Measurements from ENCODE around the gene NXPE1. TPM values are rescaled to one million over a fixed set of nuclear protein-coding genes. Genes with fewer than 3 reads are reported as not detected.

NXPE1 gene
- total RNA-seq, 2 experiments from 2014 or later: not detected

- Mint-ChIP-seq H3K27ac (no peak overlapping the region), H3K27me3 (no peaks in the 10 kb centered on the region), H3K36me3 (ENCODE audit: low read depth) (no peaks in the 10 kb centered on the region), H3K4me1 (no peaks in the 10 kb centered on the region), H3K9me3 (ENCODE audit: low read depth) (no peaks in the 10 kb centered on the region), H3K4me3 (no peak overlapping the region)
- intact Hi-C loops (cut with DNase I, micrococcal nuclease): no loop called here
- no peak for ATAC-seq
- POLR2A ChIA-PET: no interaction called here
- DNase-seq: no peak
- CTCF ChIA-PET: no interaction called here
Measured at GRCh38 chr11:114553642-114554041, 6.0 kb downstream of the NXPE1 start.

- Mint-ChIP-seq H3K27ac (no peak overlapping the region), H3K4me3 (no peak overlapping the region), H3K9me3 (ENCODE audit: low read depth) (no peaks in the 10 kb centered on the region), H3K36me3 (ENCODE audit: low read depth) (no peaks in the 10 kb centered on the region), H3K4me1 (no peaks in the 10 kb centered on the region), H3K27me3 (peaks cover 2% of the 10 kb centered on the region)
- no peak for ATAC-seq
- intact Hi-C loops (cut with DNase I, micrococcal nuclease): no loop called here
- CTCF ChIA-PET: no interaction called here
- POLR2A ChIA-PET: interaction anchor here (0.8 kb wide), 1 partner anchor 382 kb away, joined by 4 read pairs; no protein-coding TSS in a partner anchor
- DNase-seq: no peak
Measured at GRCh38 chr11:114551060-114551459, 8.6 kb downstream of the NXPE1 start.

GRCh38 chr11:114525682-114526081, 34.0 kb downstream of the NXPE1 start:
- Mint-ChIP-seq H3K27me3 (no peaks in the 10 kb centered on the region), H3K9me3 (ENCODE audit: low read depth) (peaks cover 9% of the 10 kb centered on the region), H3K27ac (no peak overlapping the region), H3K36me3 (ENCODE audit: low read depth) (no peaks in the 10 kb centered on the region), H3K4me3 (no peak overlapping the region), H3K4me1 (no peaks in the 10 kb centered on the region)
- ATAC-seq (no peak), DNase-seq (no peak)
- intact Hi-C loops (cut with DNase I, micrococcal nuclease): no loop called here
- ChIA-PET POLR2A (no interaction called here), CTCF (no interaction called here)

- intact Hi-C loops (cut with DNase I, micrococcal nuclease): no loop called here
- Mint-ChIP-seq H3K36me3 (ENCODE audit: low read depth) (no peaks in the 10 kb centered on the region), H3K27me3 (no peaks in the 10 kb centered on the region), H3K4me3 (no peak overlapping the region), H3K4me1 (no peaks in the 10 kb centered on the region), H3K27ac (no peak overlapping the region), H3K9me3 (ENCODE audit: low read depth) (peaks cover 9% of the 10 kb centered on the region)
- ATAC-seq (no peak), DNase-seq (no peak)
- ChIA-PET POLR2A (no interaction called here), CTCF (no interaction called here)
Measured at GRCh38 chr11:114524122-114524521, 35.6 kb downstream of the NXPE1 start.

GRCh38 chr11:114522818-114523217, 36.9 kb downstream of the NXPE1 start:
- intact Hi-C loops (cut with DNase I, micrococcal nuclease): no loop called here
- Mint-ChIP-seq H3K36me3 (ENCODE audit: low read depth) (no peaks in the 10 kb centered on the region), H3K4me3 (no peak overlapping the region), H3K27me3 (no peaks in the 10 kb centered on the region), H3K27ac (no peak overlapping the region), H3K4me1 (no peaks in the 10 kb centered on the region), H3K9me3 (ENCODE audit: low read depth) (peaks cover 9% of the 10 kb centered on the region)
- ChIA-PET POLR2A (no interaction called here), CTCF (no interaction called here)
- no peak for ATAC-seq
- DNase-seq: no peak

- intact Hi-C loops (cut with DNase I, micrococcal nuclease): no loop called here
- POLR2A ChIA-PET: interaction anchor here (0.6 kb wide), 1 partner anchor 84 kb away, joined by 4 read pairs; no protein-coding TSS in a partner anchor
- H3K4me1 Mint-ChIP-seq: no peaks in the 10 kb centered on the region
- peaks cover 7% of the 10 kb centered on the region for H3K9me3 Mint-ChIP-seq (ENCODE audit: low read depth)
- peaks cover 5% of the 10 kb centered on the region for H3K27me3 Mint-ChIP-seq
- no peak for DNase-seq
- CTCF ChIA-PET: no interaction called here
- no peak for ATAC-seq
- no peak overlapping the region for H3K27ac Mint-ChIP-seq
- no peak overlapping the region for H3K4me3 Mint-ChIP-seq
- H3K36me3 Mint-ChIP-seq (ENCODE audit: low read depth): no peaks in the 10 kb centered on the region
Measured at GRCh38 chr11:114511538-114511937, 48.1 kb downstream of the NXPE1 start.

- no peak for ATAC-seq
- Mint-ChIP-seq H3K27me3 (peaks cover 10% of the 10 kb centered on the region), H3K4me1 (no peaks in the 10 kb centered on the region), H3K9me3 (ENCODE audit: low read depth) (peaks cover 7% of the 10 kb centered on the region), H3K27ac (no peak overlapping the region), H3K4me3 (no peak overlapping the region), H3K36me3 (ENCODE audit: low read depth) (no peaks in the 10 kb centered on the region)
- no peak for DNase-seq
- ChIA-PET POLR2A (no interaction called here), CTCF (no interaction called here)
- intact Hi-C loops (cut with DNase I, micrococcal nuclease): no loop called here
Measured at GRCh38 chr11:114511079-114511478, 48.6 kb downstream of the NXPE1 start.

DNA sequence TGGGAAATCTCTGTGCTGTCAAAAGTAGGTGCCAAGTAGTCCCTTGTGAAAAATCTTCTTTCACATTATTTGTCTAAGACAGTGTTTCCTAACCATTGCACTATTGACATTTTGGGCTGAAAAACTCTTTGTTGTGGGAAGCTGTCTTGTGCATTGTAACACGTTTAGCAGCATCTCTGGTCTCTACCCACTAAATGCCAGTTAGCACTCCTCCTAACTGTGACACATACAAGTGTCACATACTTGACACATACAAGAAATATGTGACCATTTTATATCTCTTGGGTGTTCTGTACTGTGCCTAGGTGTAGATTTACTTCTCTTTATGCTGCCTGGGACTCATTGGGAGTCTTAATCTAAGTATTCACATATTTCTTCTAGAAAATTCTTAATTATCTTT, 57.8 kb downstream of the NXPE1 start:
- ChIA-PET CTCF (no interaction called here), POLR2A (no interaction called here)

DNA sequence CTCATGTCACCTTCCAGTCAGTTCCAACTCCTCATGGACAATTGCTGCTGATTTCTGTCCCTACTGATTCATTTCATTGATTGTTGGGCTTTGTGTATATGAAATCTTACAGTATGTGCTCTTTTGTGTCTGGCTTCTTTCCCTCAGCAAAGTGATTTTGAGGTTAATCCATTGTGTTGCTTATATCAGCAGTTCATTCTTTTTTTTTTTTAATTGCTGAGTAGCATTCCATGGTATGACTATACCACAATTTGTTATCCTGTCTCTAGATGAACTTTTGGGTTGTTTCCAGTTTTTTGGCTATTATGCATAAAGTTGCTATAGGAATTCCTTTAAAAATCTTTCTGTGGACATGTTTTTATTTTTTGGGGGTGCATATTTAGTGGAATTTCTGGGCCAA, 59.9 kb downstream of the NXPE1 start:
- Mint-ChIP-seq H3K27ac (no peak overlapping the region), H3K4me1 (no peaks in the 10 kb centered on the region), H3K9me3 (ENCODE audit: low read depth) (no peaks in the 10 kb centered on the region), H3K4me3 (no peak overlapping the region), H3K36me3 (ENCODE audit: low read depth) (no peaks in the 10 kb centered on the region), H3K27me3 (peaks cover 1% of the 10 kb centered on the region)
- ChIA-PET POLR2A (no interaction called here), CTCF (no interaction called here)
- intact Hi-C loops (cut with DNase I, micrococcal nuclease): no loop called here
- no peak for DNase-seq
- ATAC-seq: no peak

More for the DNA sequence above, 57.8 kb downstream of the NXPE1 start:
- H3K4me3 Mint-ChIP-seq: no peak overlapping the region
- peaks cover 16% of the 10 kb centered on the region for H3K27me3 Mint-ChIP-seq
- H3K4me1 Mint-ChIP-seq: no peaks in the 10 kb centered on the region
- no peak for ATAC-seq
- no peak for DNase-seq
- peaks cover 9% of the 10 kb centered on the region for H3K9me3 Mint-ChIP-seq (ENCODE audit: low read depth)
- no peaks in the 10 kb centered on the region for H3K36me3 Mint-ChIP-seq (ENCODE audit: low read depth)
- H3K27ac Mint-ChIP-seq: no peak overlapping the region
- intact Hi-C loops (cut with DNase I, micrococcal nuclease): no loop called here

- peaks cover under 1% of the 10 kb centered on the region for H3K9me3 Mint-ChIP-seq (ENCODE audit: low read depth)
Measured at GRCh38 chr11:114496915-114497314, 62.8 kb downstream of the NXPE1 start.

DNA sequence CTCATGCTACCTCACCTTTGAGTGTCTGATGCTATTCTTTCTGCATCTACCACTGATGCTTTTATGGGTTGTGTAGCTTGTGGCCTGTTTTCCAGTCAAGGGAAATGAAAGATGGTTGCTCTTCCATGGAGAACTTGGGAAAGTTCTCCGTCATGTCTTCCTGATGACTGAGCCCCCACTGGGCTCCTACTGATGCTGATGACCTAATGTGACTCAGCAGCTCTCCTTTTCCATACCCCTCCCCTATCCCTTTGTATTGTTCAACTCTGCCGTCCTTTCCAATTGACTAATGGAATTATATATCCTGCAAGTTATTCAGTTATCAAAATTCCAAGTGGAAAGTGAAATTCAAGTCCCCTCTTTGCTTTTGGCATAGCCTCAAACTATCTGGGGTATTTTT, 75.8 kb downstream of the NXPE1 start:
- ChIA-PET POLR2A (no interaction called here), CTCF (no interaction called here)
- intact Hi-C loops (cut with DNase I, micrococcal nuclease): no loop called here
- no peaks in the 10 kb centered on the region for H3K9me3 Mint-ChIP-seq (ENCODE audit: low read depth)
- no peak for ATAC-seq
- no peak overlapping the region for H3K27ac Mint-ChIP-seq
- H3K4me1 Mint-ChIP-seq: no peaks in the 10 kb centered on the region
- H3K27me3 Mint-ChIP-seq: peaks cover 2% of the 10 kb centered on the region
- peaks cover 1% of the 10 kb centered on the region for H3K36me3 Mint-ChIP-seq (ENCODE audit: low read depth)
- no peak overlapping the region for H3K4me3 Mint-ChIP-seq
- no peak for DNase-seq

More at GRCh38 chr11:114496915-114497314, 62.8 kb downstream of the NXPE1 start:
- Mint-ChIP-seq H3K36me3 (ENCODE audit: low read depth) (no peaks in the 10 kb centered on the region), H3K27me3 (no peaks in the 10 kb centered on the region), H3K4me3 (no peak overlapping the region), H3K4me1 (no peaks in the 10 kb centered on the region), H3K27ac (no peak overlapping the region)
- ATAC-seq (no peak), DNase-seq (no peak)
- intact Hi-C loops (cut with DNase I, micrococcal nuclease): no loop called here
- ChIA-PET CTCF (no interaction called here), POLR2A (no interaction called here)

DNA sequence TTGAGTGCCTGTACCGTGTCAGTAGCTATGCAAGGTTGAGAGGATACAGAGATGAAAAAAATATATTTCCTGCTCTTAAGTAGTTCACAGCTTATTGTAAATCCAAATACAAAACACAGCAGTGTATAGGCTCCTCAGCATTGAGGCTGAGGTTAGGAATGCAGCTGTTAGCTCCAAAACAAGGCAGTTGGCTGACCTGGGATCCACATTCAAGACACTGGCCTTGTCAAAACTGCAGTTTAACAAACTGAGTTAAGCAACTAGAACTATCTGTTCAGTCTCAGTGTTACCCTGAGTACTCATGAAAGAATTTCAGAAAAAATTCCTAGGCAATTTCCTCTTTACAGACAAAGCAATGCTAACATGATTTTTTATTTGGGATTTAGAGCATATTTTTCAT, 77.6 kb downstream of the NXPE1 start:
- CTCF ChIA-PET: no interaction called here
- no peaks in the 10 kb centered on the region for H3K9me3 Mint-ChIP-seq (ENCODE audit: low read depth)
- H3K4me3 Mint-ChIP-seq: no peak overlapping the region
- peaks cover 2% of the 10 kb centered on the region for H3K27me3 Mint-ChIP-seq
- intact Hi-C loops (cut with DNase I, micrococcal nuclease): no loop called here
- H3K27ac Mint-ChIP-seq: no peak overlapping the region
- ATAC-seq (no peak), DNase-seq (no peak)
- H3K36me3 Mint-ChIP-seq (ENCODE audit: low read depth): no peaks in the 10 kb centered on the region
- POLR2A ChIA-PET: no interaction called here
- H3K4me1 Mint-ChIP-seq: no peaks in the 10 kb centered on the region

DNA sequence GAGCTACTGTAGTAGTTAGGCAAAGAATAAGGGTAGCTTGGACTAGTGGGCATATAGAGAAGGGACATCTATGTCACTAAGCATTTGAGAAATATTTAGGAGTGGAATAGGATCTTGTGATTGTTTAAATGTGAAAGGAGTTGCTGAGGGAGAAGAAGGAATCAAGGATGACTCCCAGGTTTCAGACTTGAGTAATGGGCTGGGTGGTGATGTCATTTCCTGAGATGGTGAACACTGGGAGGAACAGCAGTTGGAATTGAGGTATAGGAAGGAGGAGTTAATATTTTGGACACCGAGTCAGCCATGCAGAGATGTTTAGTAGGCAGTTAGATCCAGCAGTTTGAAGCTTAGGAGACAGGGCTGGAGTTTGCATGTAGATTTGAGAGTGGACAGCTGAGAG, 80.3 kb downstream of the NXPE1 start:
- DNase-seq: no peak
- Mint-ChIP-seq H3K36me3 (ENCODE audit: low read depth) (no peaks in the 10 kb centered on the region), H3K27ac (no peak overlapping the region), H3K27me3 (peaks cover 6% of the 10 kb centered on the region), H3K9me3 (ENCODE audit: low read depth) (no peaks in the 10 kb centered on the region), H3K4me1 (no peaks in the 10 kb centered on the region), H3K4me3 (no peak overlapping the region)
- ChIA-PET CTCF (interaction anchor here (1.5 kb wide), 1 partner anchor 139 kb away, joined by 3 read pairs; no protein-coding TSS in a partner anchor), POLR2A (no interaction called here)
- intact Hi-C loops (cut with DNase I, micrococcal nuclease): no loop called here
- ATAC-seq: no peak

All from activated CD4-positive, alpha-beta T cell treated with anti-CD3 and anti-CD28 coated beads for 36 hours (primary cell).